Activated naive CD8-positive, alpha-beta T cell treated with anti-CD3 and anti-CD28 coated beads, Interleukin-2, amount 10 ng/mL, durations not matched to agents 7 days and 5 days (primary cell): ENCODE data around the gene TSN. TPM values are rescaled to one million over a fixed set of nuclear protein-coding genes. Genes with fewer than 3 reads are reported as not detected.

Experiments
- ATAC-seq: fragments of 150-1000 bp; cut with Tn5 transposase; one replicate; pipeline ENCODE4 v1.10.0; 2021; ENCODE audit warnings: low read depth, moderate library complexity
- POLR2A ChIA-PET: fragments of 350-600 bp; sonication (Branson Sonifier 250); formaldehyde crosslinking; loops from one replicate; lab custom pipeline; 2021; ENCODE audit warnings: antibody characterized with exemption; lab: Charles Lee
- DNase-seq: peaks from one replicate; pipeline ENCODE4 v3.0.0; 2021
- H3K27ac Mint-ChIP-seq: one replicate; pipeline ENCODE4 v1.8.0; 2022; ENCODE audit warnings: mild to moderate bottlenecking, mixed read lengths
- H3K27me3 Mint-ChIP-seq: one replicate; pipeline ENCODE4 v1.8.0; 2022; ENCODE audit warnings: mild to moderate bottlenecking, moderate library complexity, mixed read lengths
- H3K36me3 Mint-ChIP-seq: one replicate; pipeline ENCODE4 v1.8.0; 2021; ENCODE audit warnings: mild to moderate bottlenecking, mixed read lengths
- H3K4me1 Mint-ChIP-seq: one replicate; pipeline ENCODE4 v1.8.0; 2021; ENCODE audit warnings: mixed read lengths
- H3K4me3 Mint-ChIP-seq: one replicate; pipeline ENCODE4 v1.8.0; 2022; ENCODE audit warnings: mild to moderate bottlenecking, moderate library complexity, mixed read lengths
- H3K9me3 Mint-ChIP-seq: one replicate; pipeline ENCODE4 v1.8.0; 2021; ENCODE audit warnings: mixed read lengths
- total RNA-seq, 2 experiments: library from RNA; stranded (reverse); gene quantifications; one replicate each; pipeline ENCODE4 v1.2.3, GENCODE V29; 2021

The TSN gene
- total RNA-seq, 2 experiments from 2014 or later, result 50.0 to 51.5 TPM

DNA sequence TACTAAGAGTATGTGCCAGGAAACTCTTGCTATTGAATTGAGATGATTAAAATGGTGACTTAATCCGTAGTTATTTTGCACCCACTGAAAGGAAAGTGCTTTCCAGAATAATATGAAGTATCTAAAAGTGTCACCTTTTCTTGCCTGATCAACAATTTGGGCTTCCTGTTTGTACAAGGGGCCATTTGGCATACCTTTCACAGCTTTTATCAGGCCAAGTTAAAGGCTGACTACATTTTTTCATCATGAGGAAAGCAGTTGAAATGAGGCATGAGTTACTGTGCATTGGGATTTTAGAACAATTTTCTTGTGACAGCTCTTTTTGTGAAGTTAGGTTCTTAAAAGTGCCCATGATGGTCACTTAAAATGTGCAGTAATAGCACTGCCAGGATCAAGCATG, 11.2 kb downstream of the TSN start:
- POLR2A ChIA-PET, result no interaction called here
- DNase-seq, result no peak

DNA sequence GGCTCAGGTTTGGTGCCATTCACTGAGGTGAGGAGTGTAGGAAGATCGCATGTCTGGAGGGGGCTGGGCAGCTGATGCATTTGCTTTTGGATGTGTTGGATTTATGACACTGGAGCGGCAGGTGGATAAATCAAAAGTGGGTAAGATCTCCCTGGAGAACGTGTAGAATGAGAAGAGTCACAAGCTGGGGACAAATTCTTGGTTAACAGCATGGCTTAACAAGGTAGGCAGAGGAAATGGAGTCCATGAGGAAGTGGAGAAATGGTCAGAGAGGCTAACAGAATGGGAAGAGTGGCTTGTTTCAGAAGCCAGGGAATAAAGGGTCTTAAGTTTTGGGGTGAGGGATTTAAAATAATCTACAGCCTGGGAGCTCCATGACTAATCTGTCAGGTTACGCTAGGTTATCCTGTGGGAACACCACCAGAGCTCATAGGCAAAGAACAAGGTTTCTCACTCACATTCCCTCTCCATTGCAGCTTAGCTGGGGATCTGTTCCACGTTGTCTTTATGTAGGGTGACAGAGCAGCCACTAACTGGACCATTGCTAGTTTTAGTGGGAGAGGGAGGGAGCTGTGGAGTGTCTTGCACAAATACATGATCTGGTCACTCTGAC, 12.8 kb downstream of the TSN start:
- Mint-ChIP-seq H3K4me1 (no peaks in the 10 kb centered on the region), H3K36me3 (peaks cover 13% of the 10 kb centered on the region), H3K27me3 (no peaks in the 10 kb centered on the region), H3K4me3 (no peak overlapping the region), H3K9me3 (no peaks in the 10 kb centered on the region), H3K27ac (no peak overlapping the region)
- POLR2A ChIA-PET, result no interaction called here
- ATAC-seq (no peak), DNase-seq (no peak)

More for the DNA sequence above, 11.2 kb downstream of the TSN start:
- H3K9me3 Mint-ChIP-seq, result no peaks in the 10 kb centered on the region
- no peak overlapping the region for H3K27ac Mint-ChIP-seq
- H3K4me1 Mint-ChIP-seq, result no peaks in the 10 kb centered on the region
- ATAC-seq, result no peak
- no peak overlapping the region for H3K4me3 Mint-ChIP-seq
- peaks cover 18% of the 10 kb centered on the region for H3K36me3 Mint-ChIP-seq
- no peaks in the 10 kb centered on the region for H3K27me3 Mint-ChIP-seq

DNA sequence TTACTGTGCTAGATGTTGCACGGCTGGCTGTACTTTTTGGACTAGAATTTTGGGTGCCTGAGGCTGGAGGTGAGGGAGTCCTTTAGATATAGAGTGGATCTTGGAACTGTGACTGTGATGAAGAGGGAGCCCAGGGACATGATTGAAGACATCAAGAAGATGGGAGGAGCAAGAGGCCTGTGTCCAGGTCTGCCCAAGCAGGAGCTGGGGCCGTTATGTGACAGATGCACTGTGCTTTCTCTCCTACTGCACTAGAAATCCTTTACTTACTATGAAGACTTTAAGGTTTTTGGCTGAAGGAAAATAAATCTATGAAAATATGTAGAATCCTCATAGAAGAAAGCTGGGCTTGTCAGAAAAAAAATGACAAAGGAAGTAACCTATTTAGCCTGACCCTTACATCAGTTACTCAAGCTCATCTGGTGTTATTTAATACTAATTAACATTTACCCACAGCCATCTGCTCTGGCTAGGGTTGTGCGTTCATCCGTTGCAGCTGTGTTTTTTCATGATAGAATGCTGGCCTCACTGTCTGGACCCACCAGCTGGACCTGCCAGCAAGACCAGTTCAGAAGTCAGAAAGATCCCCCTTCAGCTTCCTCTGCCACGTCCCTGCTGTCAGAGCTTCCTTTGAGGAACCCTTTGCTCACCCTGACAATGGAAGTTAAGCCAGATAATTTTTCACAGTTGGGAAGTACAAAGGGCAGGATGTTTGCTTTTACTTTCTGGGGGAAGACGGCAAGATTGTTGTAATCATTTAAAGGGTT, 16.7 kb downstream of the TSN start:
- Mint-ChIP-seq H3K4me1 (no peaks in the 10 kb centered on the region), H3K36me3 (peaks cover 4% of the 10 kb centered on the region), H3K27me3 (no peaks in the 10 kb centered on the region), H3K9me3 (no peaks in the 10 kb centered on the region), H3K4me3 (no peak overlapping the region), H3K27ac (no peak overlapping the region)
- no peak for ATAC-seq
- POLR2A ChIA-PET, result interaction anchor here (1.6 kb wide), 1 partner anchor 12 kb away, joined by 3 read pairs; no protein-coding TSS in a partner anchor
- no peak for DNase-seq

DNA sequence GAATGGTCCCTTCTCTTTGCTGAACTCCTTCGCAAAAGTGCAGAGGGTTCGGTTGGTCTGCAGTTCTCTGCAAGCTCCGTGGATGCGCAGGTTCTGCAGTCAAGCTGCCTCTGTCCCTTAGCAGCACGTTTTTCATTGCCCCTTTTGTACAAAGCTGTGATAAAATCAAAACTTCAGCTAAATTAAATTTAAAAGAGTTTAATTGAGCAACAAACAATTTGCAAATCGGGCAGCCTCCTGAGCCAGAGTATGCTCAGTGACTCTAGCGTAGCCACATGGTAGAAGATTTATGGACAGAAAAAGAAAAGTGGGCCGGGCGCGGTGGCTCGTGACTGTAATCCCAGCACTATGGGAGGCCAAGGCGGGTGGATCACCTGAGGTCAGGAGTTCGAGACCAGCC, 18.8 kb downstream of the TSN start:
- H3K4me3 Mint-ChIP-seq, result no peak overlapping the region
- no peak overlapping the region for H3K27ac Mint-ChIP-seq
- H3K36me3 Mint-ChIP-seq, result peaks cover 1% of the 10 kb centered on the region
- no peaks in the 10 kb centered on the region for H3K27me3 Mint-ChIP-seq
- POLR2A ChIA-PET, result no interaction called here
- no peak for ATAC-seq
- H3K4me1 Mint-ChIP-seq, result no peaks in the 10 kb centered on the region
- no peak for DNase-seq
- no peaks in the 10 kb centered on the region for H3K9me3 Mint-ChIP-seq

DNA sequence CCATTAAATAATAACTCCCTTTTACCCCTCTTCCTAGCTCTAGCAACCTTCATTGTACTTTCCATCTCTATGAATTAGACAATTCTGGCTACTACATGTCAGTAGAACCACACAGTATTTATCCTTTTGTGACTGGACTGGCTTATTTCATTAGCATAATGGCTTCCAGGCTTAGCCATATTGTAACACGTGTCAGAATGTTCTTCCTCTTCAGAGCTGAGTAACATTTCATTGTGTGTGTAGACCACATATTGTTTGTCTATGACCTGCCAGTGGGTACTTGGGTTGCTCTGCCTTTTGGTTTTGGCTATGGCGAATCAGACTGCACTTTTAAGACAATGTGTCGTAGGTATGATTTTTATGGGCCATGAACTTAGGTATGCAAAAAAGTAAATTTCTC, 20.9 kb downstream of the TSN start:
- Mint-ChIP-seq H3K27me3 (no peaks in the 10 kb centered on the region), H3K9me3 (no peaks in the 10 kb centered on the region), H3K27ac (no peak overlapping the region), H3K36me3 (no peaks in the 10 kb centered on the region), H3K4me3 (no peak overlapping the region), H3K4me1 (no peaks in the 10 kb centered on the region)
- no peak for DNase-seq
- POLR2A ChIA-PET, result no interaction called here
- no peak for ATAC-seq

DNA sequence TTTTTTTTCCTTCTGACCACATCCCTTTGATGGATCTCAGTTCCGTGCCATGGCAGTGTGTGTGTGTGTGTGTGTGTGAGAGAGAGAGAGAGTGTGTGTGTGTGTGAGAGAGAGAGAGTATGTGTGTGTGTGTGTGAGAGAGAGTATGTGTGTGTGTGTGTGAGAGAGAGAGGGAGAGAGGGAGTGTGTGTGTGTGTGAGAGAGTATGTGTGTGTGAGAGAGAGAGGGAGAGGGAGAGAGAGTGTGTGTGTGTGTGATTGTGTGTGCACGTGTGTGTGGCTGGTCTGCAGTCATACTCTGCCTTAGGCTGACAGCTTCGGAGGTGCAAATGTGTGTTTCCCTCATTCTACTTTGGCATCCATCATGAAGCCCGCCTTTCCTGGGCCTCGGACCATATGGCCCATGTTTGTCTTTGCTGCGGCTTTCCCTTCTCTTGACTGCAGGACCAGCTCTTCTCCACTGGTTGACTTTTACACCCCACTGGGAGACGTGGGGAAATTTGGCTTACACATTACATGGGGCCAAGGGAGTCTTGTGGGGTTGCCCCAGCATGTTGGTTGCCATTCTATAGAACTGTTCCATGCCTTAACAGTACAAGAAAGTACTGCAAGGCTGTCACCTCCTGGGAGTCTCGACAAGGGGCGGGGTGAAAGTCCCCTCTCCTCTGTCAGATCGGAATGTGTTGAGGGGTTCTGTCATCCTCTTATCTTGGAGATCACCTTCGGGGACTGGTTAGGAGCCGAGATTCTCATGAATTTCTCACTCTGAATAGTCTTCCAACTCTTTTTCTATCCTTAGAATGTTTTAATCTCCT, 21.6 kb downstream of the TSN start:
- Mint-ChIP-seq H3K27ac (no peak overlapping the region), H3K27me3 (no peaks in the 10 kb centered on the region), H3K4me3 (no peak overlapping the region), H3K36me3 (no peaks in the 10 kb centered on the region), H3K4me1 (no peaks in the 10 kb centered on the region), H3K9me3 (no peaks in the 10 kb centered on the region)
- DNase-seq (no peak), ATAC-seq (no peak)
- POLR2A ChIA-PET, result no interaction called here

DNA sequence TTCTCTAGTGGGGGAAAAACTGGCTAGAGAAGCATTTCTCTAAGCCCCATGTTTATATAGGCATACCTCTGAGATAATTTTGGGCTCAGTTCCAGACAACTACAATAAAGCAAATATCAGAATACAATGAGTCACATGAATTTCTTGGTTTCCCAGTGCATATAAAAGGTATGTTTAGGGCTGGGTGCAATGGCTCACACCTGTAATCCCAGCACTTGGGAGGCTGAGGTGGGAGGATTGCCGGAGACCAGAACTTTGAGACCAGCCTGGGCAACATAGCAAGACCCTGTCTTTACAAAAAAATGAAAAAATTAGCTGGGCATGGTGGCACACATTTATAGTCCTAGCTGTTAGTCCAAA, 22.2 kb downstream of the TSN start:
- POLR2A ChIA-PET, result no interaction called here
- Mint-ChIP-seq H3K4me1 (no peaks in the 10 kb centered on the region), H3K9me3 (no peaks in the 10 kb centered on the region), H3K36me3 (no peaks in the 10 kb centered on the region), H3K27me3 (no peaks in the 10 kb centered on the region), H3K27ac (no peak overlapping the region), H3K4me3 (no peak overlapping the region)
- ATAC-seq (no peak), DNase-seq (no peak)

DNA sequence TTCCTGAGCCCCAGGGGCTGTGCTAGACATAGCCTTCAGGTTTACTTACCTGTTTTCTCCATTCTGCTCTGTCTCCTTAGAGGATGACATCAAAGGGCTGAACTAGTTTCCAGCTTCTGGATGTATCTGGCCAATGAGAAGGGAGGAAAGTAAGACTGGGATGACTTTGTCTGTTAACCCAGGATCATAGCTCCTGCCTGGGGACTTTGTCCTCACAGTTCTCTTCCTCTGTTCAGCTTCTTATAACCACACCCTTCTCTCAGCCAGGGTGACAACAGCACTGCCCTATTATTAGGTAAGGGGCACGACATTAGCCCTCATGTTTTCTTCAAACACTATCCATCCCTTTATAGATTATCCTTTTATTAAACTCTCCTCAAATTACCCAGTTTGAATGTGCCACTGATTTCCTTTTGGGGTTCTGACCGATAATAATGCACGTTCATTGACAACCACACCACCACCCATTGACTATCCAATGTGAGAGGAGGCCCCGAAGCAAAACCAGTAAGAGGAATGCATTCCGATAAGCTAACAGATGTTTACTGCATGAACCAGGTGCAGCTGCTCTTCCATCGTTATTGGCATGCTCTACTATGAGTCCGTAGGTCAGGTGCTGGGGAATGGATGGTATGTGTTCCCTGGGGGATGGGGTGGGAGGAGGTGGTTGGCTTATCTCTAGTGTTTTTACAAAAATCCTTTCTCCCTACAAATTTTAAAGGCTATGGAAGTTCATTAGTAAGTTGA, 23.5 kb downstream of the TSN start:
- Mint-ChIP-seq H3K36me3 (no peaks in the 10 kb centered on the region), H3K27me3 (peaks cover 9% of the 10 kb centered on the region), H3K27ac (no peak overlapping the region), H3K4me1 (no peaks in the 10 kb centered on the region), H3K4me3 (no peak overlapping the region), H3K9me3 (no peaks in the 10 kb centered on the region)
- no peak for ATAC-seq
- POLR2A ChIA-PET, result no interaction called here
- no peak for DNase-seq

DNA sequence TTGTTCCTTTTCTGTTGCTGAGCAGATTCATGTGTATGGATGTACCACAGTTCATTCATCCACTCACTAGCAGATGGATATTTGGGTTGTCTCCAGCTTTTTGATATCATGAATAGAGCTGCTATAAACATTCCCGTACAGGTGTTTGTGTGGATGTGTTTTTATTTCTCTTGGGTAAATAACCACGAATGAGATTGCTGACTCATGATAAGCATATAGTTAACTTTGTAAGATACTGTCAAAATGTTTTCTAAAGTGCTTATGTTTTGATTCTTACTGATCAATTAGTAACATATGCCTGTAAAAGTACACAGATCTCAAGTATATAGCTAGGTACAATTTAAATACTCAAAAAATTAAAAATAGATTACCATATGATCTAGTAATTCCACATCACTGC, 27.7 kb downstream of the TSN start:
- H3K36me3 Mint-ChIP-seq, result no peaks in the 10 kb centered on the region
- no peak for ATAC-seq
- POLR2A ChIA-PET, result no interaction called here

DNA sequence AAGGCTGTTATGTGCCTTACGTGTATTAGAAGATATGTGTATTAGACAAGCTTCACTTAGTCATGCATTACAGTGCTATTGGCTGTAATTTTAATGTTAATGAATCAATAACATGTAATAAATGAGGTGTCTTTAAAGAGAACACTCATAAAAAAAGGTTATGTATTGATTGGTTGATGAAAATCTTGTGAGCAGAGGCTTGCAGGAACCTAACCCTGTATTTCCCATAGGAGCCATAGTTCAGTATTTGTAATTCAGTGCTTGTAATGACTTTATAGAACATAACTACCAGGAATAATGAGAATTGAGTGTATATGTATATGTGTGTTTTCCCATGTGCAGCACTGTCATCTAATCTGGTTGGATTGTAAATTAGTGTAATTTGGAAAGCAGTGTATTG, 33.2 kb downstream of the TSN start:
- no peak for ATAC-seq
- peaks cover 12% of the 10 kb centered on the region for H3K27me3 Mint-ChIP-seq
- no peak overlapping the region for H3K4me3 Mint-ChIP-seq
- no peaks in the 10 kb centered on the region for H3K36me3 Mint-ChIP-seq
- no peaks in the 10 kb centered on the region for H3K9me3 Mint-ChIP-seq
- no peaks in the 10 kb centered on the region for H3K4me1 Mint-ChIP-seq
- no peak for DNase-seq
- no peak overlapping the region for H3K27ac Mint-ChIP-seq
- POLR2A ChIA-PET, result no interaction called here

More for the DNA sequence above, 27.7 kb downstream of the TSN start:
- H3K9me3 Mint-ChIP-seq, result no peaks in the 10 kb centered on the region
- peaks cover 9% of the 10 kb centered on the region for H3K27me3 Mint-ChIP-seq
- no peaks in the 10 kb centered on the region for H3K4me1 Mint-ChIP-seq
- no peak overlapping the region for H3K4me3 Mint-ChIP-seq
- DNase-seq, result no peak
- H3K27ac Mint-ChIP-seq, result no peak overlapping the region

DNA sequence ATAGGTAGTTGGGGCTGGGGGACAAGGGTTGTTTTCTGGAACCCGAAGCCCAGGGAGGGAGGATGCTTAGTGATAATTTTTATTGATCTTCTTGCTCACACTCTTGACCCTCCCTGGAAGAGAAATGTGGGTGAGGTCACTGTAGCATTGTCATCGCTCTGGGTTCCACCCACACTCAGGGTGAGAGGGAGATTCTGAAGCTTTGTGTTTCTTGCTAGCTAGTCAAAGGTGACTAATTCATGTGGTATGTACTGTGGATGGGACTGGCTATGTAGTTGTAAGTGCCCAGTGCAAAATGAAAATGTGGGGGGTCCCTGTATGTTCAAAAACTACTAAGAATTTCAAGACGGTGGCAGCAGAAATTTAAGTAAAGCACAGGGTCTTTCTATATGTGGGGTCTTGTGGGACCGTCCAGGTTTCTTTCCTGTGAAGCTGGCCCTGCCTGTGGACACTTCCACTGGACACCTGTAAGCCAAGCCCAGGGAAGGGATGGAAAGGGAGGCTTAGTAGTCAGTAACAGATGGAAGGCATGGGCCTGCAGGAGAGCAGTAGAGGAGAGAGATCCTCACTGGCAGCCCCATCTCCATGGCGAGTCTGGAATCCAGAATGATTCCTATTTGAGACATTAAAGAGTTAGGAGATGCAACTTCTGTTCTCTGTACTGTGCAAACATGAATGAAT, 35.0 kb downstream of the TSN start:
- H3K9me3 Mint-ChIP-seq, result no peaks in the 10 kb centered on the region
- DNase-seq (no peak), ATAC-seq (no peak)
- H3K36me3 Mint-ChIP-seq, result no peaks in the 10 kb centered on the region
- H3K4me1 Mint-ChIP-seq, result no peaks in the 10 kb centered on the region
- POLR2A ChIA-PET, result no interaction called here
- no peak overlapping the region for H3K4me3 Mint-ChIP-seq
- H3K27ac Mint-ChIP-seq, result no peak overlapping the region
- peaks cover 12% of the 10 kb centered on the region for H3K27me3 Mint-ChIP-seq

DNA sequence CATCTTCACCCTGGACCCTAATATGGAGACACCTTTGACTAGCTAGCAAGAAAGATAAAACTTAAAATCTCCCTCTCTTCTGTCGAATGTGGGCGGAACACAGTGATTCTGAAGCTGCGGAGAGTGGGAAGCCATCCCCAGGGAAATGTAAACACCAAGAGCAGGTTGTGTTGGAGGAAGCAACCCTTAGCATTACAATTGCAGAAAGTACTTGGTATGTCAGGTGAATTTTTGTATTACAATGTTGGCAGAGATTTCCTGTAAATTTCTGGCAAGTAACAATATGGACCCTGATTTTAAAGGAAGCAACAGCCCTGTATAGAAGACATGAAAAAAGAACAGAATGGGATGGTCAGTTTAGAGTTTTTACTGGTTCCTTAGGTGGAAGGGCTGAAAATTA, 35.8 kb downstream of the TSN start:
- no peaks in the 10 kb centered on the region for H3K9me3 Mint-ChIP-seq

DNA sequence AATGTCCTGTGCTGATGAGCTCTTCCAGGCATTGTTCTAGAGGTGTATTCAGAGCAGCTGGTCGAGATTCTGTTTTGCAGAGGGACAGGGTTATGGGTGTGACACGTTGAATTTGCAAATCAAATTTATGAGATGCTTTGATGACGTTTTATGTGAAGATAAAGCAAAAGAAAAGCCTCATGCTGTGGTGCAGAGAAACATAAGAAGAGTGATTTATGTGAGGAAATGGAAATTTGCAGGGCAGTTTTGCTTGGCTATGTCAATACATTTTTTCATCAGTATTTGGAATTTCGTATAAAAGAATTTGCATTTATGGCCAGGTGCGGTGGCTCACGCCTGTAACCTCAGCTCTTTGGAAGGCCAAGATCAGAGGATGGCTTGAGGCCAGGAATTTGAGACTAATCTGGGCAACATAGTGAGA, 36.4 kb downstream of the TSN start:
- no peak overlapping the region for H3K27ac Mint-ChIP-seq
- peaks cover 12% of the 10 kb centered on the region for H3K27me3 Mint-ChIP-seq
- no peaks in the 10 kb centered on the region for H3K4me1 Mint-ChIP-seq
- ATAC-seq (no peak), DNase-seq (no peak)
- POLR2A ChIA-PET, result no interaction called here
- no peaks in the 10 kb centered on the region for H3K36me3 Mint-ChIP-seq
- H3K4me3 Mint-ChIP-seq, result no peak overlapping the region
- no peaks in the 10 kb centered on the region for H3K9me3 Mint-ChIP-seq

More for the DNA sequence above, 35.8 kb downstream of the TSN start:
- Mint-ChIP-seq H3K4me3 (no peak overlapping the region), H3K36me3 (no peaks in the 10 kb centered on the region), H3K27me3 (peaks cover 12% of the 10 kb centered on the region), H3K27ac (no peak overlapping the region), H3K4me1 (no peaks in the 10 kb centered on the region)
- DNase-seq (no peak), ATAC-seq (no peak)
- POLR2A ChIA-PET, result no interaction called here
